WERI-Rb-1 (cell line): ENCODE measurements around the gene RTN4.

Source experiments
- DNase-seq: peaks from one replicate; pipeline ENCODE4 v3.0.0-alpha.2; 2020
- H3K27ac ChIP-seq: fragments of 250-450 bp; sonication (Bioruptor Pico); 2 replicates; pipeline ENCODE4 v1.5.1; 2020; ENCODE audit warnings: mild to moderate bottlenecking, moderate library complexity
- H3K27me3 ChIP-seq: fragments of 250-450 bp; sonication (Bioruptor Pico); 2 replicates; pipeline ENCODE4 v1.5.1; 2021; ENCODE audit warnings: mild to moderate bottlenecking, low read depth, moderate library complexity; ENCODE audit not compliant: insufficient read depth, severe bottlenecking
- H3K36me3 ChIP-seq: fragments of 250-450 bp; sonication (Bioruptor Pico); 2 replicates; pipeline ENCODE4 v1.5.1; 2020; ENCODE audit warnings: mild to moderate bottlenecking, moderate library complexity
- H3K4me3 ChIP-seq: 2 replicates; pipeline ENCODE4 v1.5.1; 2011; ENCODE audit warnings: low read depth, mild to moderate bottlenecking, control low read depth, low read length
- H3K9me3 ChIP-seq: fragments of 250-450 bp; sonication (Bioruptor Pico); 2 replicates; pipeline ENCODE4 v1.5.1; 2021; ENCODE audit warnings: mild to moderate bottlenecking, moderate library complexity; ENCODE audit not compliant: severe bottlenecking
- CTCF ChIP-seq: IDR thresholded peaks from 2 replicates; pipeline ENCODE4 v1.5.1; 2011; ENCODE audit warnings: low read depth, mild to moderate bottlenecking, control low read depth, inconsistent platforms, low read length

The RTN4 gene

GRCh38 chr2:54954158-54954557 is 96.1 kb downstream of the RTN4 start:
- Histone ChIP-seq H3K27me3 (no peaks in the 10 kb centered on the region), H3K27ac (no peak overlapping the region), H3K9me3 (no peaks in the 10 kb centered on the region), H3K4me3 (no peak overlapping the region), H3K36me3 (no peaks in the 10 kb centered on the region; the same call in 1 of the 2 replicates)
- no peak for TF ChIP-seq CTCF
- DNase-seq, result no peak

GRCh38 chr2:54952978-54953456 is 97.2 kb downstream of the RTN4 start:
- Histone ChIP-seq H3K9me3 (no peaks in the 10 kb centered on the region), H3K27me3 (no peaks in the 10 kb centered on the region), H3K36me3 (no peaks in the 10 kb centered on the region; the same call in 1 of the 2 replicates), H3K4me3 (no peak overlapping the region), H3K27ac (no peak overlapping the region)
- no peak for TF ChIP-seq CTCF
- DNase-seq, result no peak

- no peak overlapping the region for H3K27ac ChIP-seq
- TF ChIP-seq CTCF, result no peak
- H3K4me3 ChIP-seq, result no peak overlapping the region
- no peaks in the 10 kb centered on the region for H3K9me3 ChIP-seq
- no peak for DNase-seq
- H3K36me3 ChIP-seq, result no peaks in the 10 kb centered on the region; the same call in 1 of the 2 replicates
- H3K27me3 ChIP-seq, result no peaks in the 10 kb centered on the region
Observed at GRCh38 chr2:54952425-54952824, 97.8 kb downstream of the RTN4 start.

GRCh38 chr2:54950811-54951210 is 99.4 kb downstream of the RTN4 start:
- Histone ChIP-seq H3K4me3 (no peak overlapping the region), H3K36me3 (no peaks in the 10 kb centered on the region; the same call in 1 of the 2 replicates), H3K9me3 (no peaks in the 10 kb centered on the region), H3K27ac (no peak overlapping the region), H3K27me3 (no peaks in the 10 kb centered on the region)
- no peak for TF ChIP-seq CTCF
- no peak for DNase-seq

- Histone ChIP-seq H3K4me3 (no peak overlapping the region), H3K27ac (no peak overlapping the region), H3K36me3 (no peaks in the 10 kb centered on the region; the same call in 1 of the 2 replicates), H3K27me3 (no peaks in the 10 kb centered on the region), H3K9me3 (no peaks in the 10 kb centered on the region)
- no peak for TF ChIP-seq CTCF
- no peak for DNase-seq
Observed at GRCh38 chr2:54949431-54949830, 100.8 kb downstream of the RTN4 start.

GRCh38 chr2:54948120-54948519 is 102.1 kb downstream of the RTN4 start:
- no peak for TF ChIP-seq CTCF
- no peaks in the 10 kb centered on the region; the same call in 1 of the 2 replicates for H3K36me3 ChIP-seq
- H3K27me3 ChIP-seq, result no peaks in the 10 kb centered on the region
- H3K9me3 ChIP-seq, result no peaks in the 10 kb centered on the region
- no peak overlapping the region for H3K4me3 ChIP-seq
- DNase-seq, result no peak
- no peak overlapping the region for H3K27ac ChIP-seq
